Uterus (tissue), 2 donors: ENCODE measurements around the gene PACRG.

ENCODE experiments used
- POLR2A ChIP-seq, 2 donors: fragments of 450-650 bp; IDR thresholded peaks; one replicate each; pipeline ENCODE4 v1.6.1; 2016; ENCODE audit warnings: antibody characterized with exemption in 2 of 2, mild to moderate bottlenecking in 1 of 2, moderate library complexity in 1 of 2
- TF ChIP-seq, protein P1 (sequence below), 4 experiments: fragments of 200-600 bp in 2 of 4; fragments of 450-650 bp in 2 of 4; sonication (generic) in 2 of 4; IDR thresholded peaks; one replicate each; pipeline ENCODE4 v1.5.1; 2016 to 2019; ENCODE audit warnings: antibody characterized with exemption in 4 of 4, mild to moderate bottlenecking in 2 of 4, moderate library complexity in 1 of 4

DNA sequence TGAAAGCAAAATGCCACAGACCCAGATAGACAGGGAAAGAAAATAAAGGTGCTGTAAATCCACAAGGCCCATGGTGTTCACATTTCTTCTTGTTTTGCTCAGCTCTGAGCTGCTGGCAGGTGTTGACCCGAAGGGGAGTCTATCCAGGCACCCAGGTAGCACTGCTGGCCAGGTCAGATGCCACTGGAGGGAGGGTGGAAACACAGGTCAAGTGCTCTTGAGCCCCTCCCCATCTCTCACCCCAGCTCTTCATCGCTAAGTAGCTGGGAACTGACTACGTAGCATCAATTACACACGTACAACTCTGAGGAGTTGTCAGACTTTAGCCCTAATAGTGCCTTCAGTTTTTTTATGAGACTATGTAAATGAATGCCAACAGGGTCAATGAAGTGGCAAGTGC, 399.0 kb downstream of the PACRG start:
- TF ChIP-seq, protein P1, sequence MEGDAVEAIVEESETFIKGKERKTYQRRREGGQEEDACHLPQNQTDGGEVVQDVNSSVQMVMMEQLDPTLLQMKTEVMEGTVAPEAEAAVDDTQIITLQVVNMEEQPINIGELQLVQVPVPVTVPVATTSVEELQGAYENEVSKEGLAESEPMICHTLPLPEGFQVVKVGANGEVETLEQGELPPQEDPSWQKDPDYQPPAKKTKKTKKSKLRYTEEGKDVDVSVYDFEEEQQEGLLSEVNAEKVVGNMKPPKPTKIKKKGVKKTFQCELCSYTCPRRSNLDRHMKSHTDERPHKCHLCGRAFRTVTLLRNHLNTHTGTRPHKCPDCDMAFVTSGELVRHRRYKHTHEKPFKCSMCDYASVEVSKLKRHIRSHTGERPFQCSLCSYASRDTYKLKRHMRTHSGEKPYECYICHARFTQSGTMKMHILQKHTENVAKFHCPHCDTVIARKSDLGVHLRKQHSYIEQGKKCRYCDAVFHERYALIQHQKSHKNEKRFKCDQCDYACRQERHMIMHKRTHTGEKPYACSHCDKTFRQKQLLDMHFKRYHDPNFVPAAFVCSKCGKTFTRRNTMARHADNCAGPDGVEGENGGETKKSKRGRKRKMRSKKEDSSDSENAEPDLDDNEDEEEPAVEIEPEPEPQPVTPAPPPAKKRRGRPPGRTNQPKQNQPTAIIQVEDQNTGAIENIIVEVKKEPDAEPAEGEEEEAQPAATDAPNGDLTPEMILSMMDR (IDR thresholded peaks at IDR 0.05) = no peak
- no peak for TF ChIP-seq POLR2A (IDR thresholded peaks at IDR 0.05)
